ENCODE results near the gene ATP5F1E.

DNA sequence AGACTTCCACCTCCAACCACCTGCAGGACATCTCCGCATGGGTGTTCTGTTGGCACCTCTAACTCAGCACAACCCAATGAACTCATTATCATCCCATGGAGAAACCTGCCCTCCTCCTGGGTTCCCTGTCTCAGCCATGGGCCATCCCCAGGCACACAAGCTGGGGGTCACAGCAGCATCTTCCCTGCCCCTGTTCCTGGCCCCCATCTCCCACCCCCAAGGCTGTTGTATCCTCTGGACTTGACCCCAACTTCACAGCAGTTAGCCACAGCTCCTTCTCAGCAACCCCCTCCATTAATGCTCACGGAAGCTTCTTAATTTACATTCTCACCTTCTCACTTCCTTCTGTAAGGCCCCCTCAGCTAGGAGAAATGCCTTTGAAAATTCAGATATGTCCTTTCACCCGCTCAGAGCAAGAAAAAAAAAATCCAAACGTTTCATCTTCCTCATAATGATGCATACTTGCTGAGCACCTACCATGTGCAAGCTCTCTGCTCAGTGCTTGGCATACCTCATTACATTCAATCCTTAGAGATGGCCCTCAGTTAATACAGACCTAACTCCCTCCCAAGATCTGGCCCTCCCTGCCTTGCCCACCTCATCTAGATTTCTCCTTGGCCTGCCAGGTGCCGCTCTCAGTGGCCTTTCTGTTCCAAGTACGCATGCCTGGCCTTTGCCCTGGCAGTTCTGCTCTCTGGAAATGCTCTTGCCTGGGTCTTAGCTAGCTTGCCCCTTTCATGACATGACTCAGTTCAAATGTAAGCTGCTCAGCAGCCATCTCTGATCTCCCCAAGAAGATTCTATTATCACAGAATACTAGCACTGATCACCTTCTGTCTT, 53.6 kb downstream of the ATP5F1E start:
- TF ChIP-seq POLR2AphosphoS5 (IDR thresholded peaks at IDR 0.05; ENCODE audit: insufficient read depth, low read depth, low read length), result no peak
- TF ChIP-seq, protein P1, sequence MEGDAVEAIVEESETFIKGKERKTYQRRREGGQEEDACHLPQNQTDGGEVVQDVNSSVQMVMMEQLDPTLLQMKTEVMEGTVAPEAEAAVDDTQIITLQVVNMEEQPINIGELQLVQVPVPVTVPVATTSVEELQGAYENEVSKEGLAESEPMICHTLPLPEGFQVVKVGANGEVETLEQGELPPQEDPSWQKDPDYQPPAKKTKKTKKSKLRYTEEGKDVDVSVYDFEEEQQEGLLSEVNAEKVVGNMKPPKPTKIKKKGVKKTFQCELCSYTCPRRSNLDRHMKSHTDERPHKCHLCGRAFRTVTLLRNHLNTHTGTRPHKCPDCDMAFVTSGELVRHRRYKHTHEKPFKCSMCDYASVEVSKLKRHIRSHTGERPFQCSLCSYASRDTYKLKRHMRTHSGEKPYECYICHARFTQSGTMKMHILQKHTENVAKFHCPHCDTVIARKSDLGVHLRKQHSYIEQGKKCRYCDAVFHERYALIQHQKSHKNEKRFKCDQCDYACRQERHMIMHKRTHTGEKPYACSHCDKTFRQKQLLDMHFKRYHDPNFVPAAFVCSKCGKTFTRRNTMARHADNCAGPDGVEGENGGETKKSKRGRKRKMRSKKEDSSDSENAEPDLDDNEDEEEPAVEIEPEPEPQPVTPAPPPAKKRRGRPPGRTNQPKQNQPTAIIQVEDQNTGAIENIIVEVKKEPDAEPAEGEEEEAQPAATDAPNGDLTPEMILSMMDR (IDR thresholded peaks at IDR 0.05; ENCODE audit: extremely low read depth in 1 of 2, insufficient read depth in 1 of 2, low read depth in 1 of 2, low read length in 2 of 2), result no peak

Measured in endothelial cell of umbilical vein (primary cell).